Right lobe of liver (tissue), 6 donors: ENCODE measurements around the gene DOCK1. TPM values are rescaled to one million over a fixed set of nuclear protein-coding genes. Genes with fewer than 3 reads are reported as not detected.

ENCODE experiments used
- ATAC-seq, 4 donors: fragments of 200-7000 bp; cut with Tn5 transposase; one replicate each; pipeline ENCODE4 v1.9.1; 2020; ENCODE audit warnings: mild to moderate bottlenecking in 4 of 4, moderate library complexity in 4 of 4
- DNase-seq, 3 donors: peaks; one replicate each; pipeline ENCODE4 v3.0.0-alpha.2; 2020
- H3K27ac ChIP-seq, 3 donors: fragments of 200-600 bp; one replicate each; pipeline ENCODE4 v1.8.0; 2022
- H3K27me3 ChIP-seq, 2 donors: fragments of 200-600 bp; one replicate each; pipeline ENCODE4 v1.8.0; 2022
- H3K36me3 ChIP-seq, 4 donors: fragments of 200-600 bp; sonication (generic) in 1 of 4; one replicate each; pipeline versions ENCODE4 v1.5.1 to v1.8.0; 2017 to 2022; ENCODE audit warnings: control low read depth in 1 of 4
- H3K4me1 ChIP-seq, 4 donors: fragments of 200-600 bp; sonication (generic) in 1 of 4; one replicate each; pipeline versions ENCODE4 v1.5.1 to v1.8.0; 2017 to 2022; ENCODE audit warnings: control low read depth in 1 of 4
- H3K4me3 ChIP-seq, 3 donors: fragments of 200-600 bp; one replicate each; pipeline ENCODE4 v1.8.0; 2022
- H3K9me3 ChIP-seq, 4 donors: fragments of 200-600 bp; sonication (generic) in 1 of 4; one replicate each; pipeline versions ENCODE4 v1.5.1 to v1.8.0; 2017 to 2022; ENCODE audit warnings: control low read depth in 1 of 4
- POLR2A ChIP-seq: fragments of 450-650 bp; IDR thresholded peaks from one replicate; pipeline ENCODE4 v1.6.1; 2017; ENCODE audit warnings: antibody characterized with exemption, mild to moderate bottlenecking
- WGBS: methylation state at CpG from one replicate; pipeline ENCODE4 v1.1.6; 2018; ENCODE audit warnings: low coverage, low lambda C conversion rate; ENCODE audit not compliant: insufficient coverage; ENCODE audit errors: missing lambda C conversion rate; 5-methylcytosine and 5-hydroxymethylcytosine counted together
- intact Hi-C, 2 donors: fragments of 100-400 bp; cut with DNase I; formaldehyde crosslinking; loops; one replicate each; pipeline versions ENCODE4 v1.11.2 to v1.14.1; 2022
- total RNA-seq, 6 experiments: library from RNA; depleted of rRNA in 2 of 6; stranded (reverse); fragments of >200 nt in 2 of 6; fragmentation: NEBNext Ultra II Directional in 3 of 6; extraction: Animal tissue kit (Norgen Biotek cat#: 25700) in 3 of 6; gene quantifications; one replicate each; pipeline versions ENCODE4 v1.1.0 to v1.2.4, GENCODE V29; 2016 to 2023
- TF ChIP-seq, protein P1 (sequence below), 4 donors: fragments of 200-600 bp in 3 of 4; fragments of 450-650 bp in 1 of 4; IDR thresholded peaks; one replicate each; pipeline versions ENCODE4 v1.5.1 to v1.8.0; 2016 to 2022; ENCODE audit warnings: antibody characterized with exemption in 4 of 4, mild to moderate bottlenecking in 2 of 4
- donor health status: DM: no; HTN: yes; CAD: no.
- donor health status: DM: no; HTN: no; CAD: no.
- donor health status: DM: no; HTN: no; CAD: no.
- donor health status: DM: no; HTN: yes; CAD: no.
- donor health status: DM: no; HTN: yes; CAD: no.

DOCK1 gene
- total RNA-seq, 6 experiments from 2014 or later, result 13.8 to 17.8 (median 14.6) TPM

DNA sequence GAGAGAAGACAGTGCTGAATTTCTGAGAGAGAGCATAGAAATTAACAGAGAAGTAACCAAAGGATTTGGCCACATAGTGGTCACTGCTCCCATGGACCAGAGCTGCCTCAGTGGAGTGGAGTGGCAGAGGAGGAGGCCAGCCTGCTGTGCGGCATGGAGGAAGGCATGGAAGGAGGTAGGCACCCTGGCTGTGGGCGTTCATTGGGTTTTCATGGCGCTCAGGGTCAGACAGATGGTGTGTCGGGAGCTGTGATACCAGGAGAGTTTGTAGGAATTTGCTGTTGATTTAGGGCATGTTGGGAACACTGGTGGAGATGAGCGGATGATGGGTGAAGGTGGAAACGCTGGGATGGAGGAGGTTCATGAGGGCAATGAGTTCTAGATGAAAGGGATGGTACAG lies 370.0 kb downstream of the DOCK1 start:
- no peak for ATAC-seq
- intact Hi-C loops, result no loop called here
- Histone ChIP-seq H3K4me3 (no peak overlapping the region), H3K36me3 (no peaks in the 10 kb centered on the region), H3K27me3 (no peaks in the 10 kb centered on the region), H3K9me3 (no peaks in the 10 kb centered on the region), H3K27ac (no peak overlapping the region), H3K4me1 (no peaks in the 10 kb centered on the region)
- TF ChIP-seq, protein P1, sequence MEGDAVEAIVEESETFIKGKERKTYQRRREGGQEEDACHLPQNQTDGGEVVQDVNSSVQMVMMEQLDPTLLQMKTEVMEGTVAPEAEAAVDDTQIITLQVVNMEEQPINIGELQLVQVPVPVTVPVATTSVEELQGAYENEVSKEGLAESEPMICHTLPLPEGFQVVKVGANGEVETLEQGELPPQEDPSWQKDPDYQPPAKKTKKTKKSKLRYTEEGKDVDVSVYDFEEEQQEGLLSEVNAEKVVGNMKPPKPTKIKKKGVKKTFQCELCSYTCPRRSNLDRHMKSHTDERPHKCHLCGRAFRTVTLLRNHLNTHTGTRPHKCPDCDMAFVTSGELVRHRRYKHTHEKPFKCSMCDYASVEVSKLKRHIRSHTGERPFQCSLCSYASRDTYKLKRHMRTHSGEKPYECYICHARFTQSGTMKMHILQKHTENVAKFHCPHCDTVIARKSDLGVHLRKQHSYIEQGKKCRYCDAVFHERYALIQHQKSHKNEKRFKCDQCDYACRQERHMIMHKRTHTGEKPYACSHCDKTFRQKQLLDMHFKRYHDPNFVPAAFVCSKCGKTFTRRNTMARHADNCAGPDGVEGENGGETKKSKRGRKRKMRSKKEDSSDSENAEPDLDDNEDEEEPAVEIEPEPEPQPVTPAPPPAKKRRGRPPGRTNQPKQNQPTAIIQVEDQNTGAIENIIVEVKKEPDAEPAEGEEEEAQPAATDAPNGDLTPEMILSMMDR (IDR thresholded peaks at IDR 0.05), result no peak
- TF ChIP-seq POLR2A, result no peak
- 94% methylated on average over 4 of the region's 6 CpGs for WGBS
- no peak for DNase-seq

DNA sequence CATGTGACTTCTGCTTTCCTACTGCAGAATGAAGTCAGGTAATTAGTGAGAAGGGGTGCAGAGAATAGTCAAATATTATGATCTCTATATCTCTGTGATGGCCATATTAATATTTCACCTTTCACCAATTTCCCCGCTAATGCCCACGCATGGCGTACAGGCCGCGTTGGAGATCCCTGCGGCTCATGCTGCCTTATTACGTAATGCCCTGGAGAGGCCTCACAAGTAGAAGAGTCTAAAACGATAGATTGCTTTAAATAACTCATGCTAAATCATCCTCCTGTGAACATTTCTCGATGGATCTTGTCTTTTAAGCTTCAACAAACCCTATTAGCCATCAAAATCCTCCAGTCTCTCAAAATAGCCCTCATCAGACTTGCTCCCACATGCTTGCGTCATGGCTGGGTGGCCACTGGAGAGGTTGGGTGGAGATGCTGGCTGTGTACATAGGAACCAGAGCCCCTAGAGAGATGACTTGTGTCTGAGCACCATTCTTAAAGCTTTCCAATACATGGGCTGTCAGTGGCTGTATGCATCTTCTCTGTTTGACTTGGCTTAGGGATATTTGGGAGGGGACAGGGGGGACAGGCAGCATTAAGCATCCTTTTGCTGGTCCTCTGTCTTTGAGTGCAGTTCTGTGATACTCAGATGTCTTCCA lies 370.7 kb downstream of the DOCK1 start:
- H3K4me3 ChIP-seq, result no peak overlapping the region
- no peaks in the 10 kb centered on the region for H3K9me3 ChIP-seq
- 86% methylated on average over 9 of the region's 10 CpGs for WGBS
- H3K4me1 ChIP-seq, result no peaks in the 10 kb centered on the region
- DNase-seq (no peak), ATAC-seq (no peak)
- H3K27me3 ChIP-seq, result no peaks in the 10 kb centered on the region
- no peaks in the 10 kb centered on the region for H3K36me3 ChIP-seq
- TF ChIP-seq POLR2A, result no peak
- TF ChIP-seq, protein P1 (IDR thresholded peaks at IDR 0.05), result no peak
- H3K27ac ChIP-seq, result no peak overlapping the region
- intact Hi-C loops, result no loop called here

DNA sequence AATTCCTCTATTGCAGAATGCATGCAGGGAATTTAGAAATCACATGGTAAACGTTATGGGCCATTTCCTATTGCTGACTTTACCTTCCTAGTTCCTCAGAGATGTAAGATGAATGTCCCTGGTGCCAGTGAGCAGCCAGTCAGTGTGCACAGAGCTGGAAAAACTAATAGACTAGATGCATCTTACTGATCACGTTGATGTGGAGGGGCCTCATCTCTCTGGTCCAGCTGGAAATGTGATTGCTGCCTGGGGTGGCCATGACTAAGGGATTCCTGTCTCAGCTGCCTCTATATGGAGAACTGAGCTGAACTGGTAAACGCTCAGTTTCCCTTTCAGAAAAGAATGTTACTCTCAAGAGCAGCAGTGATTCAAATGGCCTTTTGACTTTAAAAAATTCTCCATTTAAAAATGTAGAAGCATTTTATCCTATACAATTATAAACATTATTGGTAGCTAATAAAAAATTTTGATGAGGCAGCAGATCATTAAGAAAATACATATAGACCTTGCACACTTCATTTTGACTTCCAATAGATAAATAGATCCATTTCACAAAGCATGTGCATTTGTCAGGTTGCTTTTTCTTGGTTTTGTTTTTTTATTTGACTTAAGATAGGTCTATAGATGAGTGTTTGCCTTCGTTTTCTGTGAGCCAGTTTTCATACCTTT lies 371.7 kb downstream of the DOCK1 start:
- Histone ChIP-seq H3K4me1 (no peaks in the 10 kb centered on the region), H3K27me3 (no peaks in the 10 kb centered on the region), H3K27ac (no peak overlapping the region), H3K9me3 (no peaks in the 10 kb centered on the region), H3K36me3 (no peaks in the 10 kb centered on the region), H3K4me3 (no peak overlapping the region)
- DNase-seq (no peak), ATAC-seq (no peak)
- intact Hi-C loops, result no loop called here
- WGBS, result 51% methylated on average over 4 of the region's 4 CpGs
- TF ChIP-seq, protein P1 (IDR thresholded peaks at IDR 0.05), result no peak
- no peak for TF ChIP-seq POLR2A

DNA sequence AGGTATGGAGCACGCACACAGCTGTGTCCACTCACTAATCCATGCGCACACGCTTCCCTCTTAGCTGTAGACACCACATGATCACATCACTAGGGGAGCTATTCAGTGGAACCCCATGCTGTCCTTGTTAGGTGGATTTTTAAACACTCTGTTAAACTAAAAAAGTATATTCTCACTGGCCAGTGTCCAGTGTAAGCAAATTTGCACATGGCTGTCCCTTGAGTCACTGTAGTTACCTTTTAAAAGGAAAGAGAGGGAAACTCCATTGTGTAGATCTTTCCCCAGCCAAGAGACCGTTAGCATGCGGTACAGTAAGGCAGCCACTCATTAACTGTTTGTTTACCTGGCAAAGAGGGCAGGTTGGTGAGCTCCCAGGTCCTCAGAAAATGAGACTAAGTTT lies 372.8 kb downstream of the DOCK1 start:
- H3K4me3 ChIP-seq, result no peak overlapping the region
- TF ChIP-seq, protein P1 (IDR thresholded peaks at IDR 0.05), result no peak
- TF ChIP-seq POLR2A, result no peak
- no peaks in the 10 kb centered on the region for H3K9me3 ChIP-seq
- intact Hi-C loops, result no loop called here
- H3K27me3 ChIP-seq, result no peaks in the 10 kb centered on the region
- no peaks in the 10 kb centered on the region for H3K4me1 ChIP-seq
- DNase-seq, result no peak
- H3K36me3 ChIP-seq, result no peaks in the 10 kb centered on the region
- no peak overlapping the region for H3K27ac ChIP-seq
- peak in 2 of 4 donors; percentile 19 to 84 for ATAC-seq
- WGBS, result 63% methylated on average over 5 of the region's 5 CpGs
